ENCODE results near the gene DCAF12. TPM values are rescaled to one million over a fixed set of nuclear protein-coding genes. Genes with fewer than 3 reads are reported as not detected.
A peak's percentile ranks its signal among the peaks of the same experiment; 100 is the strongest.
"Not testable (repeated sequence)": the region's sequence is repeated elsewhere in the genome, so short reads cannot be mapped to it uniquely, and the experiment has no call there.

DCAF12 gene
- polyA plus RNA-seq, 1 donor, result 64.2 TPM

- no peak for DNase-seq
Measured at GRCh38 chr9:34070606-34071324, 55.7 kb downstream of the DCAF12 start.

- DNase-seq, result no peak
Measured at GRCh38 chr9:34069831-34070230, 56.7 kb downstream of the DCAF12 start.

- DNase-seq, result no peak
Measured at GRCh38 chr9:34065541-34065940, 61.0 kb downstream of the DCAF12 start.

DNA sequence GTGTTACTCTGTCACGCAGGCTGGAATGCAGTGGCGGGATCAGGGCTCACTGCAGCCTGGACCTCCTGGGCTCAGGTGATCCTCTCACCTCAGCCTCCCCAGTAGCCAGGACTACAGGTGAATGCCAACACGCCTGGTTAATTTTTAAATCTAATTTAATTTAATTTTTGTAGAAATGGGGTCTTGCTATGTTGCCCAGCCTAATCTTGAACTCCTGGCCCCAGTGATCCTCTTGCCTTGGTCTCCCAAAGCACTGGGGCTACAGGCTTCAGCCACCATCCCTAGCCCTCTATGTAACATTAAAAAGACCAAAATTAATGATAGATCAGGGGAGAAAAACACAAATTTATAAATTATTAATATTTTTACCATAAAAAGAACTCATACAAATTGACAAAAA, 66.5 kb downstream of the DCAF12 start:
- no peak for DNase-seq

DNA sequence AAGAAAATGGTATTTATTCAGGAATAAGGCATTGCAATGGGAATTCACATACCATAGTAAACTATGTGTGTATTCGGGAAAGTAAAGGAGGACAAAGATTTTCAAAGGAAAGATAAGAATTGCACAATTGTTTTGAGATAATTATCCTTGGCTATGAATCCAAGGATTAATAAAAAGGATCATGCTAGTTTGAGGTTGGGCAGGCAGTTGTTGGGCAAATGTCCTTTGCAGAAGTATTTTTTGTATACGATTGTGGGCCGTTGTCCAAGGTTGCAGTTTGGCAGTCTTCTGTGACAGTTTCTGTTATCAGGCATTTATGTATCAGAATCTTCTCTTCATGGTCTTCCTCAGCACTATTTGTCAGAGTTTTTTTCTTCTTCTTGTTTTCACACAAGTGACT, 67.2 kb downstream of the DCAF12 start:
- DNase-seq, result no peak

DNA sequence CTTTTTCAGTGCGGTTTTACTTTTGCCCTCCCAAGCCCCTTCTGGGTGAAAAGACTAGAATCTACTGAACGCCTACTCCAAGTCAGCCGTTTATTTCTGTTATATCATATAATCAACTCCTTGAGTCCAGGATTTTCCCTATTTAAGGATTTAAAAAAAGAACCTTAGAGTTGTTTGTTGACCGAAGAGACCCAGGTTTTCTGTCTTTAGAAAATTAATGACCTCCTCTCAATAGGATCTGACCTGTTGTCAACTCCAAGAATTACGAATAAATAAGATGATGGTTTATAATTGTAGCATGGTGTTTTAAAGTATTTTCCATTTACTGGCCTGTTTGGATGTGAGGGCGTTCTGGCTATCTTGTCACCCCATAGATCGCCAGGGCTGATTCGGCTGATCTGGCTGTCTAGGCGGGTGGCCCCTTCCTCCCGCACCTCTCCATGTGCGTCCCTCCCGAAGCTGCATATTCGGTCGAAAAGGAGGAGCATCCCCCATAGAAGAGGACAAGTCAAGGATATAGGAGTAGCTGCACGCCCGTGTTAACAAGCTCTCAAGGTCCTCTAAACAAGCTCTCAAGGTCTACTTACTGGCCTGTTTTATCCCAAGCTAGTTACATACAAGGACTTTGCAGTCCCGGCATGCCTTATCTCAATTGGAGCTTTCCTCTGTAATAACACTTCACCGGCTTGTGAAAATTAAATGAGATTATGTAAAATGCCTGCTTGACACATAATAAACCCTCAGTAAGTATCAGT, 76.7 kb downstream of the DCAF12 start:
- DNase-seq, result no peak

DNA sequence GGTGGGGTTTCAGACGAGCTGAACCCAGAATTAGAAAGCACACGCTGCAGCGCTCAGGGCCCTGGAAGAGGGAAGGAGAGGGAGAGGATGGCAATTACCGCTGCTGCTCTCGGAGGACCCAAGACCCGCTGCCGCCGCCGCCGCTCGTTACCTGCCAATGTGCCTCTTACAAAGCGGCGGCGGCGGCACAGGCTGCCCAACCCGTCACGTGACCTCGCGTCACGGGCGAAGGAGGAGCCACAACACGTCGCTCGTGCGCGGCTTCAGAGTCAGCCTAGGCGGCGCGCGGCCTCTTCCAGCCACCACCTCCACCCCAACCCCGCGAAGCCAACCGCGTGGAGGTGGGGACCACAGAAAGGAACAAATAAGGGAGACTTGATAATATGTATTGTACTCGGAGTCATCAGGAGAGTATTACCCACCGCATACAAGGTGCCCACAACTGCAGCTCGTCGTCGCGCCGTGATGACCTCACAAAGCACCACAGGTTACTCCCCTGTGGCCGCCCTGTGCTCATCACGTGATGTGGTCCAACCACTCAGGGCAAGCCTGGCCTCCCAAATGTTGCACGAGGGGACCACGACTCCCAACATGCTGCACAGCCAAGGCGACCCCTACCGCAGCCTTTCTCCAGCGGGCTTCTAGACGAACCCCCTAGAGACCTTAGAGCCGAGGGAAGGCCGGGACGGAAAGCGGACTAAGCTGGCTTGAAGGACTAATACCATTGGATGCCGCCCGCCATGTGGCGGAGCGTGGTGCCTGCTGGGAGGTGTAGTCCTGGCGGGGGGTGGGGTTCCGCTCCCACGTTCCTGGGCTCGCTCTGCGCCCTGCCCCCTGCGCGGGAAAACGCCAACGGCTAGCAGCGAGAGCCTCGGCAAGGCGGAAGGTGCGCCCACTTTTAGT, 77.5 kb downstream of the DCAF12 start, which contains the start of gene UBAP2:
Gene UBAP2 (minus strand): TSS at position 161 of the 903 bp plus-strand sequence. CDS start 31,739 bp downstream, outside the sequence.
- peak; percentile 98 for DNase-seq

GRCh38 chr9:34047864-34048726, 78.4 kb downstream of the DCAF12 start:
- DNase-seq, result no peak

DNA sequence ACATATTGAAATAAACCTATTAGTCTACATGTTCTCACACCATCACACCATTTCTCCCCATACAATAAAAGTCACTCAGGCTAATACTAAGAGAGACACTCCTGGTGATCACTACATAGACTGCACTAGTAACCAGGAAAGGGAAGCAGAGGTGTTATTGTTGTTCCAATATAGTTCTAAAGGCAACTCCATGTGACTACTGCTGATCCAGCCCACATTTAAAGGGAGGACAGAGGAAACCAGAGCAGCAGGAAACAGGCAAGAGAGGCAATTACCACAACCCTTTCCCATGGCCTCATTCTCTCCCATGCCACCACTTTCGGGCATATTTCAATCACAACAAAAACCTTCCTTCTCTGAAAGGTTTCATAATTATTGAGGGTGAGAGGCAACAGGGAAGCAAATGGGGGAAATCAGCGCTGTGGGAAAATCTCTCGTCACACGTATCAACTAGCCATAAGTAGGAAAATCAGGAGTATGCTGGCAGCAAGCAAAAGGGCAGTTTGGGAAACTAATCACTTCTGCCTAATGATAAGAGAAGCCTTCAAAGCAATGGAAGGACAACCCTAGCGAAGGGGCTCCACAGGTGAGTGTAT, 79.6 kb downstream of the DCAF12 start:
- DNase-seq, result no peak

DNA sequence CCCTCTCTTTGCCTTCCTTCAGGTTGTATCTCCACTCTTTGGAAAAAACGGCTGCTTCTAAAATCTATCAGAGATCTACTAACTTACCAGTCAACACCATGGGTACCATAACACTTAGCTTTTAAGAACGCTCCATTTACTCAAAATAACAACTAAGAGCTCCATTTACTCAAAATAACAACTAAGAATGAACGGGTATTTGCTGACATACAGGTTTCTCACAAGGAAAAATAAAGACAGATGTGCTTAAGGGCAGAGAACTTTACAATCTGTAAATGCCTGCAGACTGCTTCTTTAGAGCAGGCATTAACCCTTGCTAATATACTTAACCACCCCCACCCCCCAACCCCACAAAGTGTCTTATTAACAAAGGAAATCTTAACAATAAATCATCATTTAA, 80.6 kb downstream of the DCAF12 start:
- no peak for DNase-seq

DNA sequence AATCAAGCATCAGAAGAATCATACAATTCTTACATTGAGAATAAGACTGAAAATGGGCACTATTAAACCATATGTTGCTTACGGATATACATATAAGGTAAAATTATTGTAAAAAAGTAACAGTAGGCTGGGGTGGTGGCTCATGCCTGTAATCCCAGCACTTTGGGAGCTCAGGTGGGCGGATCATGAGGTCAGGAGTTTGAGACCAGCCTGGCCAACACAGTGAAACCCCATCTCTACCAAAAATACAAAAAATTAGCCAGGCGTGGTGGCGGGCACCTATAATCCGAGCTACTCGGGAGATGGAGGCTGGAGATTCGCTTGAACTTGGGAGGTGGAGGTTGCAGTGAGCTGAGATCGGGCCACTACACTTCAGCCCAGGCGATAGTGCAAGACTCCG, 84.4 kb downstream of the DCAF12 start:
- not testable (repeated sequence) for DNase-seq

DNA sequence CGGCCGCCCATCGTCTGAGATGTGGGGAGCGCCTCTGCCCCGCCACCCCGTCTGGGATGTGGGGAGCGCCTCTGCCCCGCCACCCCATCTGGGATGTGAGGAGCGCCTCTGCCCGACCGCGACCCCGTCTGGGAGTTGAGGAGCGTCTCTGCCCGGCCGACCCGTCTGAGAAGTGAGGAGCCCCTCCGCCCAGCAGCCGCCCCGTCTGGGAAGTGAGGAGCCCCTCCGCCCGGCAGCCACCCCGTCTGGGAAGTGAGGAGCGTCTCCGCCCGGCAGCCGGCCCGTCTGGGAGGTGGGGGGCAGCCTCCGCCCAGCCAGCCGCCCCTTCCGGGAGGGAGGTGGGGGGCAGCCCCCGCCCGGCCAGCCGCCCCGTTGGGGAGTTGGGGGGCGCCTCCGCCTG, 87.6 kb downstream of the DCAF12 start:
- not testable (repeated sequence) for DNase-seq

DNA sequence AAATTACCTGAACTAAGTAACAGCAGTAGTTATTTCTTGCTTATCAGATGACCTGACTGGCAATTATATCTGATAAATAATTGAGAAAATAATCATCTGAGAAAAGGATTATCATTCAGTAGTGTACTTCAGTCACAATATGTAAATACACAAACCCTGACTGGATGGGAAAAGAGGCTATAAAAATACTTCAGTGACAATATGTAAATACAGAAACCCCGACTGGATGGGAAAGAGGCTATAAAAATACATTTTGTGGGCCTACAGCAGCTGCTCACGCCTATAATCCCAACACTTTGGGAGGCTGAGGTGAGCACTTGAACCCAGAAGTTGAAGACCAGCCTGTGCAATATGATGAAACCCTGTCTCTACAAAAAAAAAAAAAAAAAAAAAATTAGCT, 88.9 kb downstream of the DCAF12 start:
- no peak for DNase-seq

- no peak for DNase-seq
Measured at GRCh38 chr9:34036625-34037024, 89.9 kb downstream of the DCAF12 start.

Other genes with a start within 250 kb of the DCAF12 start
- 49.4 TPM for gene UBAP2, start 77.8 kb downstream of the DCAF12 start, polyA plus RNA-seq (ENCODE audit: insufficient read length)
- gene UBAP1, start 52.3 kb upstream of the DCAF12 start, polyA plus RNA-seq (ENCODE audit: insufficient read length), result 59.0 TPM
- gene KIF24, start 202.6 kb upstream of the DCAF12 start, polyA plus RNA-seq (ENCODE audit: insufficient read length), result 9.2 TPM
- gene NUDT2, start 202.9 kb upstream of the DCAF12 start, polyA plus RNA-seq (ENCODE audit: insufficient read length), result 28.8 TPM

Data from left kidney (tissue), 2 donors.